ENCODE measurements around the gene GH2. TPM values are rescaled to one million over a fixed set of nuclear protein-coding genes. Genes with fewer than 3 reads are reported as not detected.

GH2 gene
- total RNA-seq, 1 donor from 2014 or later = not detected

DNA sequence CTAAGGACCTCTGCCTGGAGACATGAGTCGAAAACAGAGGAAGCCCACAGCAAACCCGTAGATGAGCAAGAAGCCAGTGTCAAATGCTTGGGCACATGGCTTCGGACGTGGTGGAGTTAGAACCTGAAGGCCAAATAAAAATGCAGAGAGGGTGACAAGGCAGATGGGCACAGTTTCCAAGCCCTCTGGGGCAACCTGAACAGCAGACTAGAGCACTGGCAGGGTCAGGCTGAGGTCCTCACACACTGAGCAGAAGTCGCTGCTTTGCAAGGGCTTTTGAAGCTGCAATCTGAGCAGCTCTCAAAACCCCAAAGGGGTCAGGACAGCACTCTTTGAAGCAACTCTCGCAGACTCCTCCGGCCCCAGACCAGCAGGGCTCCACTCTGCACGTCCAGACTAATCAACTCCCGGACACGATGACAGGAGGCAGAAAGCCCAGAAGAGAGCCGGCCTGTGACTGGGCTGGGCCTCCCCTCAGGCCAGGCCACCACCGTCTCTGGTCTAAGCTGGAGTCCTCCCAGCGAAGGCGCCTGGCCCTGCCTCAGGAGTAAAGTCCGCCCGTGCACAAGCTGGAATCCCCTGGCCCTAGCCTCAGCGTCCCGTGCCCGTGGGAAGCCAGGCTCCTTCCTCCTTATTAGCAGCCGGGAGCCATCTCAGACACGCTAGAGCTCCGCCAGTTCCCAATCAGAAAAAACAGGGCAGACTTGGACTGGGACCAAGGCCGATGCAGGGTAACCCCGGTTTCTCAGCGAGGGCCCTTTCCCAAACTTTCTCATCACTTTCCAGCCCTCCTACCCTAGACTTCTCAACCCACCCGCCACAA lies 40.2 kb downstream of the GH2 start:
- peak; percentile 92 for DNase-seq (ENCODE audit: low spot score)

DNA sequence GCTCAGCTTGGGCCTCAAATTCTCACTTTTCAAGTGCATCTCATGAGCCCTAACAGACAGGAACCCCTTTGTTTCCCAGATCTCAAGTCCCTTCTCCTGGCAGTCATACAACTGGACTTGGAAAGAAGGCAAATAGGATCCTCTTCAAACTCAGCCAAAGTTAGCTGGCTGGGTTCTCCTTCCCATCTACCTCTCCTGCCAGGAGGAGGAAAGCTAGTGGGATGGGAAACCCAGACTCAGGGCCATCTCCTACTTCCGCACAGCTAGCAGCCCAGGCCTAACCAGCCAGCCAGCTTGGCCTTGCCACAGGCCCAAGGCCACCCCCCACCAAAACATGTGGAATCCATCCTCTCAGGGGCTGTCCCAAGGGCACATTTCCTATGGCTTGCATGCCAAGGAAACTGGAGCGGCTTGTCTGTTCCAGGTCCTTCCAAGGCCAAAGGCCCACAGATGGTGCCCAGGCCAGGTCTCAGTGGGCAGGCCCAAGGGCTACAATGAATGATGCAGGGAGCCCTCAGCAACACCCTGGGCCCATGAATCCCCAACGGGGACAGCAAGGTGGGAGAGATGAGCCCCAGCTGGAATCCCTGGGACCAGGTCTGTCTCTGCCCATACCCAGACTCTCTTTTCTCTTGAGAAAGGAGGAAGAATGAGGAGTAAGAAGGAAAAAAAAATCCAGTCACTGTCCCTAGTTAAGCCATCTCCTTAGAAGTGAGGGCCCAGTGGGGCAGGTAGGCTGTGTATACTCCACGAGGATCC lies 41.0 kb downstream of the GH2 start:
- DNase-seq (ENCODE audit: low spot score) = no peak

DNA sequence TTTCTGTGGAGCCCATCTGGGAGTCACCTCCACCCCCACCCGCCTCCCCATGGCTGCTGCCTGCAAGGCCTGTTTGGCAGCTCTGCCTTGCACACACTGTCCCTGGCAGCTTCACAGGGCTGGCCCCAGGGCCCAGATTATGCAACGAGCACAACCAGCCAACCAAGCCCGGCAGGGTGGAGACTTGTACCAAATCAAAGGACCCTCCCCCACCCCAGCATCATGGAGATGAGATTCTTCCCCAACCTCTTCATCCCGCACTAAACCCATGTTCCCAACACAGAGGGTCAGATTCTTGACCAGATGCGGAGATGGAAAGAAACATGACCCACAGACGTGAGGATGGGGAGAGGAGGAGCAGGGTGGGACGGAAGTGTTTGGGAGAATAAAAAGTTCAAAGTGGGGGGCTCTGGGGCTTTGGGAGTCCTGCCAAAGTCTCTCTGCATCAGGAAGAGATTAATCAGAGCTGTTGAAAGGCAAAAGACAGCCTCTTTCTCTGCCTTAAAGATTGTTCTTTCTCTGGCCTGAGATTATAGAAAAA lies 43.0 kb downstream of the GH2 start:
- DNase-seq (ENCODE audit: low spot score) = peak; percentile 94

DNA sequence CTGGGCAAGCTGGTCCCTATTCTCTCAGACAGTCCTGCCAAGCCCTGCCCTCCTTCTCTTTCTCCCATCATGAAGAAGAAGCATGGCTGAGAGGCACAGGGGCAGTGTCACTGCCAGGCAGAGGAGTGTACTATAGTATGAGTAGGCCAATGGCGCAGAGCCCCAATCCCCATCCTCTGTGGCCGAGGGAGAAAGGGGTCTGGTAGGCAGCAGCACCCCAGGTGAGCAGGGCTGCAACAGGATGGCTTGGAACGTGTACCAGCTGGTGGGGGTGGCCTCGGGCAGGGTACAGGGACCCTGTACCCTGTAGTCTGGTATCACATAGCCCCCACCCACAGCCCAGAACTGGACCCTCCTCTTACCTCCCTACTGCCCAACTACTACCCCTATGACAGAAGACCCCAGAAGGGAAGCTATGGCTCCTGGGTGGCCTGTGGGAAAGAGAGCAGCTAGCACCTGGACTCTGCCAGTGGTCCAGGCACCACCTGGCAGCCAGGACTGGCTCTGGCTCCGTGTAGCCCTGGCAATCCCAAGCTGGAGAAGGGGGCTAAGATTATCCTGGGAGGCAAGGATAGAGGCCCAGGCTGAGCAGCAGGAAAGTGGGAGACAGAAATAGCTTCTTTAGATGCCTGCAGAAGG lies 43.7 kb downstream of the GH2 start:
- no peak for DNase-seq (ENCODE audit: low spot score)

DNA sequence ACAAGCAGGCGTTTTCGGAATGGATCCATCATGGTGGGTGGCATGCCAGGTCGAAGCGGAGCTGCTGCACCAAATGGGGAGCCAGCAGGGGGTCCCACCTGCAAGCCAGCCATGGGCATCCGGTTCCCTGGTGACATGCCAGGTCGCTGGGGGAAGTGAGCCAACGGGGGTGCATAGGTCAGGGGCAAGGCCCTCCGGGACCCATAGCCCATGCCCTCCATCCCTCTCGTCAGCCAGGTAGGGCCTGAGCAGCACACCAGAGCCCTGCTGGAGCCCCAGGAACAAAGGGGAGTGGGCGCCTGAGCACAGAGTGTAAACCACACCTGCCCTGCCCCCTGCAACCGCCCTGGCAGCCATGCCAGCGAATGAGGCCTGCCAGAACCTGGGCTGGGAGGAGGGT lies 44.3 kb downstream of the GH2 start:
- DNase-seq (ENCODE audit: low spot score) = no peak

DNA sequence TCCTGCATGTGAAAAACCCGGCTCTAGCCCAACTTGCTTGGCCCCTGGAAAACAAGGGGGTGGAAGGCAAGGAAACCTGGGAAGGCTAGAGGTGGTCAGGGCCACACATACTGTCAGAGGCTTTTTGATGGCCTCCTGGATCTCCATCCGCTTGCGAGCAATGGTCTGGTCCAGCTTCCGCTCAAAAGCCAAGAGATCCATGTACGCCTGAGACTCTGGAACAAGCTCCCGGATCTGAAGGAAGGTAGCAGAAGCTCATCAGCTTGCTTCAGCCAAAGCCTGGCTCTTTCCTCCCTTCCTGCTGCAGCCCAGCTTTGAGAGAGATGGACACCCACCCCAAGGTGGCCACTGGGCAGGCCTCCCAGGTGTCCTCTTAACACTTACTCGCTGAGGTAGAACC lies 44.9 kb downstream of the GH2 start:
- no peak for DNase-seq (ENCODE audit: low spot score)

DNA sequence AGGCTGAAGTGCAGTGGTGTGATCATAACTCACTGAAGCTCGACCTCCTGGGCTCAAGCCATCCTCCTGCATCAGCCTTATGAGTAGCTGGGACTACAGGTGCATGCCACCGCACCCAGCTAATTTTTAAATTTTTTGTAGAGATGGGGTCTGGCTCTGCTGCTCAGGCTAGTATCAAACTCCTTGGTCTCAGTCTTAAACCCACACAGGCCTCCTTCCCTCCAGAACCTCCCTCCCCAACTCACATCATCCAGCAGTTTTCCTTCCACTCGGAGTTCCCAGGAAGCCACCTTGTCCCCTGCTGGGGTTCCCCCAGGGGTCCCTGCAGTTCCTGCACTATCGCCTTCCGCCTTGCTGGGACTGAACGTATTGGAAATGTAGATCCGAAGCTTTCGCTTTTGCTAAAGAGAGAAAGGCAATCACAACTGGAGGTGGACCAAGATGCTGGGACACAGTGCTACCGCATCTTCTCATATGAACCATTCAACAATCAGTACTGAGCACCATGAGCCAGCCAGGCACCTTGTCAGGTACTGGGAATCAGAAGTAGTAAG lies 46.5 kb downstream of the GH2 start:
- DNase-seq (ENCODE audit: low spot score) = no peak

DNA sequence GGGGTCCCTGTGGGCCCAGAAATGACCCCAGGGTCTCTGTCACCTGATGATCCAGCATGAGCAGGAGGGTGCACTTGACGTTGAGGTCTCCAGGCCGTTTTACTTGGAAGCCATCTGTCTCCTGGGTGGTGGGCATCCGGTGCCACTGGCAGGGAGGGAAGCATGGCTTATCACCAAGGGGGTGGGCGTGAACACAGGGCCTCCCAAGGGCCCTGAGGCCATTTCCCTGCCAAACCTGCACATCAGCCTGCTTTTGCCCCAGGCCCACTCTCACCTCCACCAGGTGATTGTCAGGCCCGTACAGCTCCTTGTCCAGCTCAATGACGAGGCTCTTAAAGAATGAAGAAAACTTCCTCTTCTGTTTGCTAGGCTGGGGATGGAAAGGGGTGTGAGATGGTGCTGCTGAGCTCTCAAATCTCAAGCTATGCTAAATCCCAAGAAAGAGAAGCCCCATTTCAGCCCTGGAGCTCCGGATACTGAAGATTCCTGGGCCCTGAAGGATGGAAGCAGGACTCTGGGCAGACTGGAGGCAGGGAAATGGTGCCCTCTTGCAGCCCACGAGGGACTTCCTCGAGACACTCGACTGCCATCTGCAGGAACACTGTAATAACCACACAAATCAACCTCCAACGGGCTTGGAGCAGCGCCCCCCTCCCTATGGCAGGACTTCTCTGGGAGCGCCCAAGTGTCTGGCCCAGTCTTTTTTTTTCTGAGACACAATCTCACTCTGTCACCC lies 47.1 kb downstream of the GH2 start:
- DNase-seq (ENCODE audit: low spot score) = no peak

DNA sequence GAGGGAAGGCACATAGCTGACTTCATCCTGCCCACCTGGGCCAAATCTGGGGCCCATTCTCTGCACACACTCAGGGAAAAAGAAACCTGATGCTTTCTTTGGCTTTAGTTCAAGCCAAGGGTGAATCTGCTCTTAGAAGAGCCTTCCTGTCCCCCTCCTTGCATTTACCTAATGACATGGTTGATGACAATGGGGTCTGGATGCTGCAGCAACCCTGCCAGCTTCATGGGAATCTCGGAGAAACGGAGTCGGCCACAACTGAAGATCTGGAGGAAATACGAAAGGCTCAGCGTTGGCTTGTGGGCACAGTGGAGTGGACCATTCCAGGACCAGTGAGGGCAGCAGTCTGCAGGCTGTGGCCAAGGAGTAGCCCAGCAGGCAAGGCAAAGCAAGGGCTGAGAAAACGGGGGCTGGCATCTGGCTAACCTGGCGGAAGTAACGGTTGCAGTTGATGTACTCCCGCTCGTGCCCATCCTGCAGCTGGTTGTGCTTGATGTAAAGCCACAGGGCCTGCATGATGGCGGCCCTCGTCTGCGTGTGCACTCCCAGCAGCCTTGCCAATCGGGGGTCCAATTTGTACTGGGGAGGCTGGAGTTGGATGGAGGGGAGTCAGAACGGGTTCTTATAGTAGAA lies 47.9 kb downstream of the GH2 start:
- peak; percentile 84 for DNase-seq (ENCODE audit: low spot score)

DNA sequence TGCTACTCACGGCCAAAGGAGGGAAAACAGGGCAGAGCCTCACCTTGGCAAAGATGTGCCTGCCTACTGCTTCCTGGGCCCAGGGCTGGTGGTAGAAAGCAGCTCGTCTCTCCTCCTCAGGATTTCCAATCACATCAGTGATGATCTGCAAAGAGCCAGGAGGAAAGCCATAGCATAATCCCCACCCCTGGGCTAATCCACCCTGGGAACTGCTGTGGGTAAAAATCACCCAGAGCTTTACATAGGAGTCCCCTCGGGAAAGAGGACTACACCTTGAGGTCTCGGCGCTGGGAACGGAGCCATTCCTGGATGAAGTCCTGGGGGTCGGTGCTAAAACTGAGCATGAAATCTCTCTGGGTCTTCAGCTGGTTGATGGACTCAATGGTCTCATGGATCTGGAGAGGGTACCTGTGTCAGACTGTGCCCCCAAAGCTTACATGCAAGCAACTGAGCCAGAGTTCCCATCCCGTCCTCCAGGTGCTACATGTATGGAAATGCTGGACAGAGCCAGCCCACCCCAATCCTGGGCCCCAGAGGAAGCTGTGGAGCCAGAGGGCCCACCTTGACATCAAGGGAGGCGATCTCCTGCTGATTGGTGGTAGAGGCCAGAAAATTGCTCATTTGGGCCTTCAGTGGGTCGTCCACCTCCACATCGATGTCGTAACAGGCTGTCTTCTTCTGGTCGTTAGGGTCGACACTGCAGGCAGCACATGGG lies 48.6 kb downstream of the GH2 start:
- DNase-seq (ENCODE audit: low spot score) = peak; percentile 55

DNA sequence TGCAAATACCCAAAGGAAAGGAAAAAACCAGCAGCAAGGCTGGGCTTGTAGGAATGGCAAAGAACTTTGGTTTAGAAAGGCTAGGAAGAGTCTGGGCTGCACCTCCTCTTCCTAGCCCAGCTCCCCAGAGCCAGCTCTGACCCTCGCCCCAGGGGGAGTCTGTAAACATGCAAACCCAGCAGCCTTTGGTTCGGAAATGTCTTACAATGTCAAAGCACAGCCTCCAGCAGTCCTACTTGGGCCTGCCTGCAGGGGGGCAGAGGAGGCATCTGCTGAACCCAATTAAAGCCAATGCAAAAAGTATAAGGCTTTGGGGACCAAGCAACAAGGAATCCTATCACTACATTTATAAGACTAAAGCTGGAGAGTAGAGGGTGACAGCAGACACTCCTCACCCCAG lies 49.3 kb downstream of the GH2 start:
- peak; percentile 80 for DNase-seq (ENCODE audit: low spot score)

DNA sequence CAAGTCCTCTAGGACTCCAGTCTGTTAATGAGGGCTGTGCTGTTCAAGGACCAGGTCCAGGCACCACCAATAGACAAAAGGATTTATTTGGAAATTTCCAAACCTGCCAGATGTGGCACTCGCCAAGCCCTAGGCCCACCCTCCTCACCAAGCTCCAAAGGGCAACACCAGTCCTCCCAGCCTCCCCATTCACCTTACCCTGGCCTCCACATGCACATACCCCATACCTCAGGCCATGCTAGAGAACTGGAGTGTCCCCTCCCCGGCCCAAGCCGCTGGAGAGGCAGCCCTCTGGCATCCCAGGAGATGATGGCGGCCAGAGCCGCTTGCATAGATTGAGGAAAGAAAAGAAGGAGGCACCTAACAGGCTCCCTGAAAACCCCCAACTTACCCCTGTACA lies 49.7 kb downstream of the GH2 start:
- DNase-seq (ENCODE audit: low spot score) = peak; percentile 62

DNA sequence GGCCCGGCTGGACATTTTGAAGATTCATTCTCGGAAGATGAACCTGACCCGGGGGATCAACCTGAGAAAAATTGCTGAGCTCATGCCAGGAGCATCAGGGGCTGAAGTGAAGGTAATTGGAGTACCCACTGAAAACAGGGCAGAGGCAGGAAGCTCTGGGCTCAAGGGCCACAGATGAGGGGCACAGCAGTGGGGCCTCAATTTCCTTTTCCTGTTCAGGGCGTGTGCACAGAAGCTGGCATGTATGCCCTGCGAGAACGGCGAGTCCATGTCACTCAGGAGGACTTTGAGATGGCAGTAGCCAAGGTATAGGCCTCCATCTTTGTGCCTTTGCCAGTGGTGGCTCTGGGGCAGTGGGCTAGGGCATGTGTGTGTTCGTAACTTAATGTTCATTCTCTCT lies 50.2 kb downstream of the GH2 start:
- peak; percentile 49 for DNase-seq (ENCODE audit: low spot score)

DNA sequence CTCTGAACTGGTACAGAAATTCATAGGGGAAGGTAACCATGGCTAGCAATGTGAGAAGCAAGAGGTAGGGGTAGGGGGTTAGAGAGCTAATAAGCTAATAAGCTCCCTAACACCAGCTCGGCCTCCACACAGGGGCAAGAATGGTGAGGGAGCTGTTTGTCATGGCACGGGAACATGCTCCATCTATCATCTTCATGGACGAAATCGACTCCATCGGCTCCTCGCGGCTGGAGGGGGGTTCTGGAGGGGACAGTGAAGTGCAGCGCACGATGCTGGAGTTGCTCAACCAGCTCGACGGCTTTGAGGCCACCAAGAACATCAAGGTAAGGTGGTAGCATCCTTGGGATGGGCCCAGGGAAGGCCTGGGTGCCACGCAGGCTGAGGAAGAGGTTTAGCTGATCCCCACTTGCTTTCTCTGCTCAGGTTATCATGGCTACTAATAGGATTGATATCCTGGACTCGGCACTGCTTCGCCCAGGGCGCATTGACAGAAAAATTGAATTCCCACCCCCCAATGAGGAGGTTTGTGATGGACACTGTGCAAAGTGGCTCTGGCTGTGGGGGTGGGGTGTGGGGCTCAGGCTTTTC lies 50.7 kb downstream of the GH2 start:
- peak; percentile 62 for DNase-seq (ENCODE audit: low spot score)

DNA sequence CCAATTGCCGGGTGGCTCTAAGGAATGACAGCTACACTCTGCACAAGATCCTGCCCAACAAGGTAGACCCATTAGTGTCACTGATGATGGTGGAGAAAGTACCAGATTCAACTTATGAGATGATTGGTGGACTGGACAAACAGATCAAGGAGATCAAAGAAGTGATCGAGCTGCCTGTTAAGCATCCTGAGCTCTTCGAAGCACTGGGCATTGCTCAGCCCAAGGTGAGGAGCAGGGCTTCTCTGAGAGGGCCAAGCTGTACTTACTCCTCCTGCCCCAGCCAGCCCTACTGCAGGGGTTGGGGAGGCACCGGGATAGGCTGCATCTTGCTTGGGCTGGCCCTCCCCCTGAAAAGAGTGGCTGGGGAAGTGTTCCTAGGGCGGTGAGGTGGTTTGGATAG lies 51.5 kb downstream of the GH2 start:
- no peak for DNase-seq (ENCODE audit: low spot score)
